Thymus (tissue), 11 donors: Measurements from ENCODE around the gene LMO1. TPM values are rescaled to one million over a fixed set of nuclear protein-coding genes. Genes with fewer than 3 reads are reported as not detected.

Experiments
- DNase-seq, 9 donors: peaks; one replicate each; pipeline ENCODE4 v3.0.0-alpha.2; 2013; ENCODE audit warnings: low spot score in 9 of 9, low read depth in 6 of 9, missing footprints in 1 of 9
- H3K27ac ChIP-seq, 2 donors: one replicate each; pipeline ENCODE4 v1.5.1; 2013; ENCODE audit warnings: control low read depth in 1 of 2, low read depth in 1 of 2, low read length in 1 of 2, mild to moderate bottlenecking in 1 of 2, moderate library complexity in 1 of 2
- H3K27me3 ChIP-seq, 2 donors: one replicate each; pipeline ENCODE4 v1.5.1; 2013; ENCODE audit warnings: low read length in 1 of 2; ENCODE audit not compliant: control insufficient read depth in 2 of 2, insufficient read depth in 1 of 2
- H3K36me3 ChIP-seq, 2 donors: one replicate each; pipeline ENCODE4 v1.5.1; 2013; ENCODE audit warnings: low read length in 1 of 2, mild to moderate bottlenecking in 1 of 2, moderate library complexity in 1 of 2; ENCODE audit not compliant: control insufficient read depth in 2 of 2, insufficient read depth in 2 of 2
- H3K4me1 ChIP-seq, 2 donors: one replicate each; pipeline ENCODE4 v1.5.1; 2013; ENCODE audit warnings: low read length in 2 of 2; ENCODE audit not compliant: control insufficient read depth in 2 of 2, insufficient read depth in 2 of 2
- H3K4me3 ChIP-seq, 2 donors: one replicate each; pipeline ENCODE4 v1.5.1; 2013; ENCODE audit warnings: low read length in 2 of 2, control low read depth in 1 of 2, mild to moderate bottlenecking in 1 of 2
- H3K9me3 ChIP-seq, 2 donors: one replicate each; pipeline ENCODE4 v1.5.1; 2013; ENCODE audit warnings: low read length in 1 of 2, mild to moderate bottlenecking in 1 of 2; ENCODE audit not compliant: control insufficient read depth in 2 of 2, insufficient read depth in 1 of 2
- WGBS: extraction: QIAGEN DNeasy Blood & Tissue Kit; methylation state at CpG from one replicate; pipeline ENCODE4 v1.1.7; 2013; 5-methylcytosine and 5-hydroxymethylcytosine counted together
- polyA plus RNA-seq: library from polyadenylated mRNA; stranded (reverse); fragments of 200-250 nt; gene quantifications from one replicate; pipeline ENCODE4 v1.2.3, GENCODE V29; 2013
- total RNA-seq: library from RNA; stranded (reverse); fragments of 120-200 nt; gene quantifications from one replicate; pipeline ENCODE4 v1.2.4, GENCODE V29; 2013
- donor health status: healthy.

Gene LMO1
- total and polyA plus RNA-seq, 2 donors: 0.05 to 0.32 TPM

DNA sequence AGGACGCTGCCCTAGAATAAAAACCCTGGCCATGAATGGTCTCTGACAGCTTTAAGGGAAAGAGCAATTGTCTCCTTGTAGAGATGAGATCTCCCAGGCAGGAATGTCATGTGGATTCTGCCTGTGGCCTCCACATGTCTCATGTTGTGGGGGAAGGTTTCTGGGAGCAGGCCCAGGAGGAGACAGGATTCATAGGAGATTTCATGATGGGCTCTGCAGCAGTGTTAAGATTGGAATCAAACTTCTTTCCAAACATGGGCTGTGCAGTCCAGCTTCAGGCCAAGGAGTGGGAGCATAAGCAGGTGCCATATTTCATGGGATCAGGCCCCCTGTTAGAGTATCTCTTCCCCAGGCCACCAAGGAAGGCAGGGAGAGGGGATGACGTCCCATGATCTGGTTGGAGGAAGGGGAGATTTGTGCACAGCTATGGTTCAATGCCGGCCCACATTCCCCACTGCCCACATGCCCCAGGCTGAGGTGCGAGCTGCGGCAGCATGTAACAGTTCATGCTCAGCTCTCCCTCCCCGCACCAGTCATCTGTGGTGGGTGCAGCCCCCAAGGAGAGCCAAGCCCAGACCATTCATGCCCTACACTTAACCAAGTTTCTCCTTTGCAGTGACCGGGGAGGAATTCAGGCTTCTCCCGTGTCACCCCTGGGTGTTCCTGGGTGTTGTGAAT, 42.5 kb downstream of the LMO1 start:
- Histone ChIP-seq H3K4me1 (no peaks in the 10 kb centered on the region), H3K27ac (no peak overlapping the region), H3K4me3 (no peak overlapping the region), H3K27me3 (no peaks in the 10 kb centered on the region), H3K9me3 (no peaks in the 10 kb centered on the region), H3K36me3 (no peaks in the 10 kb centered on the region)
- 92% methylated on average over 8 of the region's 8 CpGs for WGBS
- DNase-seq: no peak

DNA sequence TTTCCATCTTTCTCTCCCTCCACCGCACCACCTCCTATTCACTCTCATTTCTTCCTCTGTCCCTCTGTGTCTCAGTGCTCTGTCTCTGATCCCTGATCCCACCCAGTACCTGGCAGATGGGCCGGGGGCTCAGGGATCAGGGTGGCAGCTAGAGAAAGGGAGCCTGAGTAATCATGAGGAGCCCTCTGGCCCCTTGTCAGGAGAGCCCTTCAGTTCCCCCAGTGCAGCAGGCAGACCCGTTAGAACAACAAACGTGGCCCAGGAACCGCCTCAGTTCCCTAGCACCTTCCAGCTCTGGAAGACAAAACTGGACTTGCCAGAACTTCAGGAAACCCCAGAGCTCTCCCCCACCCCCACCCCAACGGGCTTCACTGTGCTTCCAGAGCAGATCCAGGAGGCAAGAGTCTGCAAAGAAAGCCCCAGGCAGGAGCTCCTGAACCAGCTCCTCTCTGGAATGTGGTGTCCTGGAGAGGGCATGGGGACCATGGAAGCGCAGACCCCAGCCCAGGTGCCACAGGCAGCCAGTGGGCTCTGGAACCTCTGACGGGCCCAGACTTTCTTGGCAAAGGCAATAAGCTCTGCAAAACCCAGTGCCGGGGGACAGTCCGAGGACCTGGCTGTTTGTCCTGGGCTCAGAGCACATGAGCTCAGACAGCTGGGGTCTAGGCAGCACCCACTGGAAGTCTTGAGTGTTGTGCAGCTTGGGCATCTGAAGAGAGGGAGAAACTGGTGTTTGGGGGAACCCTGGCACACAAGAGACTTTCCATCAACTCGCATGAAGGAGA, 43.2 kb downstream of the LMO1 start:
- Histone ChIP-seq H3K9me3 (no peaks in the 10 kb centered on the region), H3K4me1 (no peaks in the 10 kb centered on the region), H3K4me3 (no peak overlapping the region), H3K27ac (no peak overlapping the region), H3K27me3 (no peaks in the 10 kb centered on the region), H3K36me3 (no peaks in the 10 kb centered on the region)
- no peak for DNase-seq
- WGBS: 89% methylated on average over 11 of the region's 11 CpGs

DNA sequence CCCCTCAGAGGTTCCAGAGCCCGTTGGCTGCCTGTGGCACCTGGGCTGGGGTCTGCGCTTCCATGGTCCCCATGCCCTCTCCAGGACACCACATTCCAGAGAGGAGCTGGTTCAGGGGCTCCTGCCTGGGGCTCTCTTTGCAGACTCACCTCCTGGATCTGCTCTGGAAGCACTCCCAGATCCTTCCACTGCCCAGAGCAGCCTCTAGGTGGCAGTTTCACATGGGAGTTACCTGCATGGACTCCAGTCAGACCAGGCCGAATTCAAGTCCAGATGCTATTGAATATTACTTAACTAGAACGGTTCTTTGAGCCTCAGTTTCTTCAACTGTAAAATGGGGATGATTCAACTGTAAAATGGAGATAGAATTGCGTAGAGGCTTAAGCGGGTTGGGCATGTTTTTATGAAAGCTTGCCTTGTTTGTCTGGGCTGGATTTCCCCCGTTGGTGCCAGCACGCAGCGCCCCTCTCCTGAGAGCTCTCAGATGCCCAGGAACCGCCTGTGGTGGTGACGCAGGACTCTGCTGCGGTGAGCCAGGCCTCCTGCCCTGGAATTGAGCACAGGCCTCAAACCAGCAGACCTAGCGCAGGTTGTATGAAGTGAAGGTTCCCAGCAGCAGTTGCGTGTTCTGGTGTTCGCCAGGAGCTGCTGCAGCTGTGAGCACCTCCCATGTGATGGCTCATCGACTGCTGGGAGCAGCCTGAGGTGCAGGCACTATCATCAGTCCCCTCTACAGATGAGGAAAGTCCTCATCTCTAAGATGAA, 44.2 kb downstream of the LMO1 start:
- H3K27me3 ChIP-seq: no peaks in the 10 kb centered on the region
- H3K4me1 ChIP-seq: no peaks in the 10 kb centered on the region
- H3K36me3 ChIP-seq: no peaks in the 10 kb centered on the region
- H3K4me3 ChIP-seq: no peak overlapping the region
- peak in 1 of 9 donors; percentile 16 for DNase-seq
- no peak overlapping the region for H3K27ac ChIP-seq
- WGBS: 95% methylated on average over 16 of the region's 16 CpGs
- H3K9me3 ChIP-seq: no peaks in the 10 kb centered on the region

DNA sequence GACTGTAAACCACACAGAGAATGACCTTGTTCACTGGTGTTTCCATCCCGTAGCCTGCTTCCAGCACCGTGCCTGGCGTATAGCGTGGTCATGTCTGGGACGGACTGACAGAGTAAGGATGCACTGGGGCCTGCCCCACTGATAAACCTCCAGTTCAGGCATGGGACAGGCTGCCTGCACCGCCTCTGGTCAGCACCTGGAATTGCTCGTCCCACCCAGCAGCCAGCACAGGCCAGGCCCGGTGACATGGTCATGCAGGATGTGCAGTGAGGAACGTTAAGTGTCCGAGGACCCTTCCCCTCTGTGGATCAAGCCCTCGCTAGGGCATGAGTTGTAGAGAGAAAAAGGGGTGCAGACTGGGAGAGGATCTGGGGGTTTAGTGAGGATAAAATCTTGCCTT, 44.8 kb downstream of the LMO1 start:
- no peaks in the 10 kb centered on the region for H3K9me3 ChIP-seq
- H3K4me1 ChIP-seq: no peaks in the 10 kb centered on the region
- H3K4me3 ChIP-seq: no peak overlapping the region
- no peak for DNase-seq
- WGBS: 95% methylated on average over 11 of the region's 11 CpGs
- no peak overlapping the region for H3K27ac ChIP-seq
- no peaks in the 10 kb centered on the region for H3K27me3 ChIP-seq
- H3K36me3 ChIP-seq: no peaks in the 10 kb centered on the region

DNA sequence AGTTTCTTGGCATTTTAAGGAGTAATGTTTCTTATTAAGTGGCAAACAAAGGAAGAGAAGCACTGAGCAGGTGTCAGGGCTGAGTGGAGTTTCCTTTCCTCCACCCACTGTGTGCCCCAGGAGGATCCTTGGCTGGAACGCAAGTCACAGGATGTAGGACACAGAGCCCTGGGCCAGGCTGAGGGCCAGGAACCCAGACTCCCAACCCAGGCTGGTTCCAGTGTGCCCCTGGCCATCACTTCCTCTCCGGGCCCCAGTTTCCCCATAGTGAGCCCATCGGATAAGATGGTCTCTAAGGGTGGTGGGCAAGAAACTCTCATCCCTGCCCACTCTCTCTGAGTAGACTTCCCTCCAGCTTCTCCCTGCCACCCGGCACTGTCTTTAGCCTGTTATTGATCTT, 45.3 kb downstream of the LMO1 start:
- DNase-seq: no peak
- no peak overlapping the region for H3K4me3 ChIP-seq
- H3K36me3 ChIP-seq: no peaks in the 10 kb centered on the region
- 99% methylated on average over 4 of the region's 4 CpGs for WGBS
- H3K9me3 ChIP-seq: no peaks in the 10 kb centered on the region
- no peaks in the 10 kb centered on the region for H3K4me1 ChIP-seq
- no peak overlapping the region for H3K27ac ChIP-seq
- no peaks in the 10 kb centered on the region for H3K27me3 ChIP-seq

DNA sequence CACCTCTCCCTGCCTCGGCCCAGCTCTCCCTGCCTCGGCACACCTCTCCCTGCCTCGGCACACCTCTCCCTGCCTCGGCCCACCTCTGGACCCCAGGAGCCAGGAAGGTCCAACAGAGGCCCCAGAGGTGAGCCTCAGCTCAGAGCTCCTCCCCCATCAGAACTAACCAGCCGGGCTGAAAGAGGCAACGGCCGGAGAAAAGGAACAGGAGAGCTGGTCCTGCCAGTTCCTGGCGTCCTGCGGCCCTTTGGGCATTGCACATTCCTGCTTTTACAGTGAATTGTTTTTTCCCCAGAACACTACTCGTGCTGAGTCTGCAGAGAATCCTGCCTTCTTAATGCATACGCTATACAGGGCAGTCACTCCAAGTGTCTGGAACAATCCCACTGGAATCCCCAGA, 45.8 kb downstream of the LMO1 start:
- Histone ChIP-seq H3K4me3 (no peak overlapping the region), H3K9me3 (no peaks in the 10 kb centered on the region), H3K4me1 (no peaks in the 10 kb centered on the region), H3K27me3 (no peaks in the 10 kb centered on the region), H3K27ac (no peak overlapping the region), H3K36me3 (no peaks in the 10 kb centered on the region)
- no peak for DNase-seq
- 95% methylated on average over 11 of the region's 11 CpGs for WGBS

DNA sequence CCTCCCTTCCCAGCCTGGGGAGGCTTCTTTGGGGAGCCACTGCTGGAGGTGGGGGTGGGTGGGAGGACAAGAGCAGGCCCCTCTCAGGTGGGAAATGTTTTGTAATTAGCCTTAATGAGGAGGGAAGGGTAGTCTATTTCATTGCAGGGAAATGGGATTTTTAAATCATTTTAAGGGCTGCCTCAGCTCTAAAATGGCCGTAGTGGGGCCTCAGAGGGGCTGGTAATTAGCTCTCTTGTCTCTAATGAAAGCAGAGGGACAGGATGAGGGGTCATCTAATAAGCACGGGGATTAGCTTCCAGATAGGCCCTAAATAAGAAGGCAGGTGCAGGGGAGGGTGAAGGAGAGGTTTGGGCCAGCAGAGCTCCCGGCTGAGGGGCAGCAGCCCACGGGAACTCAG, 46.5 kb downstream of the LMO1 start:
- WGBS: 91% methylated on average over 4 of the region's 4 CpGs
- Histone ChIP-seq H3K36me3 (no peaks in the 10 kb centered on the region), H3K9me3 (no peaks in the 10 kb centered on the region), H3K4me1 (no peaks in the 10 kb centered on the region), H3K4me3 (no peak overlapping the region), H3K27ac (no peak overlapping the region), H3K27me3 (no peaks in the 10 kb centered on the region)
- DNase-seq: no peak

DNA sequence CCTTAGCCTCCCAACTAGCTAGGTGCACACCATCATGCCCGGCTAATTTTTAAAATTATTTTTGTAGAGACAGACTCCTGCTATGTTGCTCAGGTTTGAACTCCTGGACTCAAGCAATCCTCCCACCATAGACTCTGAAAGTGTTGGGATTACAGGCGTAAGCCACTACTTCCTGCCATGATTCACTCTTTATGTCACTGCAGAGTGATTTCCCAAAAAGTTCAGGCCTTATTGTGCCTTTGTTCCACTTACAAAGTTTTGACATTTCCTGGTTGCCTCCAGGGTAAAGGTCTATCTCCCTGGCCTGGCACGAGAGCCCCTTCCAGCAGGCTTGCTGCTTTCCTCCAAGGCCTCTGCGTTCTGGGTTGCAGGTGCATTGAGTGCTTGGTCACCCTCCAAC, 50.3 kb downstream of the LMO1 start:
- no peaks in the 10 kb centered on the region for H3K4me1 ChIP-seq
- no peak for DNase-seq
- no peaks in the 10 kb centered on the region for H3K36me3 ChIP-seq
- no peaks in the 10 kb centered on the region for H3K9me3 ChIP-seq
- H3K27ac ChIP-seq: no peak overlapping the region
- whole genome bisulfite sequencing: 96% methylated on average over 4 of the region's 4 CpGs
- no peak overlapping the region for H3K4me3 ChIP-seq
- H3K27me3 ChIP-seq: no peaks in the 10 kb centered on the region

DNA sequence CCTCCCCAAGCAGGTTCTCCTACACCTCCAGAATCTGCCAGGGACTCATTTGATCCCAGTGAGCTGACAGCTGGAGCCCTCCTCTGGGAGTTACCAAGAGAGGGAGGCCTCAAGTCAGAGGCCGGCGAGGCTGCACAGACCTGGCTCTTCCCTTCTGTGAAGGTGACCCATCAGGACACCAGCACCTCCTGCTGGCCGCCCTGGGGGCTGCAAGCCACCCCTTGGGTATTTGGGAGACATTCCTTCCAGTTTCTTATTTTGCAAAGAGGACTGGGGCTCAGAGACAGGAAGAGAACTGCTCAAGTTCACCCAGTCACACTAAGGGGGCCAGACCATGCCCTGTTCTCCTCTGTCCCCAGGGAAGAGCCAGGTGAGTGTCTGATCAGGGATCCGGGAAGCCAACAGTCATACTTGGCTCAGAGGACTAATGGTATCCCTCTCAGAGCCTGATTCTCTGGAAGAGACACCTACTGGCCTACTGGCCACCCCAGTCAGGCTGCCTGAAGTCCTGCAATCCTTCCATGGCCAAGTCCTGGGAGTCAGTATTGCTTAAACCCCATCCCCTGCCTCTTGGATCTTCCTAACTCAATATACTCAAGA, 54.4 kb downstream of the LMO1 start:
- H3K9me3 ChIP-seq: no peaks in the 10 kb centered on the region
- no peaks in the 10 kb centered on the region for H3K36me3 ChIP-seq
- peaks cover 0 to 21% of the 10 kb centered on the region in 2 donors for H3K27me3 ChIP-seq
- no peak for DNase-seq
- H3K4me3 ChIP-seq: no peak overlapping the region
- no peak overlapping the region for H3K27ac ChIP-seq
- H3K4me1 ChIP-seq: peaks cover 0 to 13% of the 10 kb centered on the region in 2 donors
- 86% methylated on average over 4 of the region's 4 CpGs for WGBS
